Measurements from ENCODE around the gene RELL2.

GRCh38 chr5:141638771-141639170 is 2.0 kb downstream of the RELL2 start:
- TF ChIP-seq EP300 (IDR thresholded peaks at IDR 0.05; ENCODE audit: borderline replicate concordance in 1 of 2, low read depth in 1 of 2, low read length in 1 of 2) (no peak), TAF1 (IDR thresholded peaks at IDR 0.05; ENCODE audit: borderline replicate concordance, low read depth, low read length) (no peak), EZH2phosphoT487 (IDR thresholded peaks at IDR 0.05; ENCODE audit: borderline replicate concordance, low read depth) (no peak), RFX5 (IDR thresholded peaks at IDR 0.05; ENCODE audit: low read length) (no peak), POLR2AphosphoS5 (IDR thresholded peaks at IDR 0.05; ENCODE audit: low read depth, low read length) (no peak), RAD21 (IDR thresholded peaks at IDR 0.05; ENCODE audit: low read length) (no peak), MAX (IDR thresholded peaks at IDR 0.05; ENCODE audit: low read depth) (no peak), ELF1 (IDR thresholded peaks at IDR 0.05) (no peak), SMC3 (IDR thresholded peaks at IDR 0.05; ENCODE audit: low read depth, low read length) (no peak)
- TF ChIP-seq, protein P1, sequence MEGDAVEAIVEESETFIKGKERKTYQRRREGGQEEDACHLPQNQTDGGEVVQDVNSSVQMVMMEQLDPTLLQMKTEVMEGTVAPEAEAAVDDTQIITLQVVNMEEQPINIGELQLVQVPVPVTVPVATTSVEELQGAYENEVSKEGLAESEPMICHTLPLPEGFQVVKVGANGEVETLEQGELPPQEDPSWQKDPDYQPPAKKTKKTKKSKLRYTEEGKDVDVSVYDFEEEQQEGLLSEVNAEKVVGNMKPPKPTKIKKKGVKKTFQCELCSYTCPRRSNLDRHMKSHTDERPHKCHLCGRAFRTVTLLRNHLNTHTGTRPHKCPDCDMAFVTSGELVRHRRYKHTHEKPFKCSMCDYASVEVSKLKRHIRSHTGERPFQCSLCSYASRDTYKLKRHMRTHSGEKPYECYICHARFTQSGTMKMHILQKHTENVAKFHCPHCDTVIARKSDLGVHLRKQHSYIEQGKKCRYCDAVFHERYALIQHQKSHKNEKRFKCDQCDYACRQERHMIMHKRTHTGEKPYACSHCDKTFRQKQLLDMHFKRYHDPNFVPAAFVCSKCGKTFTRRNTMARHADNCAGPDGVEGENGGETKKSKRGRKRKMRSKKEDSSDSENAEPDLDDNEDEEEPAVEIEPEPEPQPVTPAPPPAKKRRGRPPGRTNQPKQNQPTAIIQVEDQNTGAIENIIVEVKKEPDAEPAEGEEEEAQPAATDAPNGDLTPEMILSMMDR (IDR thresholded peaks at IDR 0.05) = no peak

Measured in SK-N-SH (cell line).